ENCODE results near the gene TACO1. TPM values are rescaled to one million over a fixed set of nuclear protein-coding genes. Genes with fewer than 3 reads are reported as not detected.

The TACO1 gene
- total RNA-seq, 4 donors from 2014 or later, result 10.2 to 17.7 (median 14.6) TPM

DNA sequence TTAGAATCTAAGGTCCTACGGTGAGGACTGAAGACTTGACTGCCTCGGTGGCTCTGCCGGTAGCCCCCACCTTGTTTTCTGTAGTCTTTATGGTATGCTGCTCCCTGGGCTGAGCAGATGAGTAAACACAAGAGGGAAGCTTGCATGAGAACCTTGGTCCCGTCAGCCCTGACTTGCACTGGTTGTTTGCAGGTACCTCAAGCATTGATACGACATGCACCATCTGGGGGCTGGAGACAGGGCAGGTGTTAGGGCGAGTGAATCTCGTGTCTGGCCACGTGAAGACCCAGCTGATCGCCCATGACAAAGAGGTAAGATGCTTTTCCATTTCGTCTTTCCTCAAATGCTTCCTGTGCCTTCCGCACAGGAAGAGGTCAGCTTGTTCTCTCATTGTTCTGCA is 21.1 kb upstream of the TACO1 start:
- TF ChIP-seq CTCF (IDR thresholded peaks at IDR 0.05; ENCODE audit: low read depth), result no peak

GRCh38 chr17:63587770-63588169 is 12.9 kb upstream of the TACO1 start:
- TF ChIP-seq CTCF (IDR thresholded peaks at IDR 0.05; ENCODE audit: low read depth), result no peak

GRCh38 chr17:63588797-63589196 is 11.9 kb upstream of the TACO1 start:
- no peak for TF ChIP-seq CTCF (IDR thresholded peaks at IDR 0.05; ENCODE audit: low read depth)

DNA sequence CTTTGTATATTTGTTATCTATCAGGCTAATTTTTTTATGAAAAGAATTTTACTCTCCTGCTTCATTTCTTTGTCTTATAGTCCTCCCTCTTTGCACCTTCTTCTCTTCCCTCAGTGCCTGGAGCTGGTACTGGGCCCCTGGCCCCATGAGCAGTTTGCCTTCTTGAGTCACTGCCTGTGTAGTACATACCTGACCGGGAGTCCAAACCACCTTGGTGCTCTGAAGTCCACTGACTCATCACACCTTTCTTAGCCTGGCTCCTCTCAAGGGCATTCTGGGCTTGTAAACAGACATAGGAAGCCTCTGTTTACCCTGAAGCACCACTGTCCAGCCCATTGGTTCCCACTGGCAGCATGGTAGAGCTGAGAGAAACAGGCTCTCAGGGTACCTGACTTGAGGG is 11.0 kb upstream of the TACO1 start:
- no peak for TF ChIP-seq CTCF (IDR thresholded peaks at IDR 0.05; ENCODE audit: low read depth)

- TF ChIP-seq CTCF (IDR thresholded peaks at IDR 0.05; ENCODE audit: low read depth), result no peak
Measured at GRCh38 chr17:63592797-63593196, 7.9 kb upstream of the TACO1 start.

DNA sequence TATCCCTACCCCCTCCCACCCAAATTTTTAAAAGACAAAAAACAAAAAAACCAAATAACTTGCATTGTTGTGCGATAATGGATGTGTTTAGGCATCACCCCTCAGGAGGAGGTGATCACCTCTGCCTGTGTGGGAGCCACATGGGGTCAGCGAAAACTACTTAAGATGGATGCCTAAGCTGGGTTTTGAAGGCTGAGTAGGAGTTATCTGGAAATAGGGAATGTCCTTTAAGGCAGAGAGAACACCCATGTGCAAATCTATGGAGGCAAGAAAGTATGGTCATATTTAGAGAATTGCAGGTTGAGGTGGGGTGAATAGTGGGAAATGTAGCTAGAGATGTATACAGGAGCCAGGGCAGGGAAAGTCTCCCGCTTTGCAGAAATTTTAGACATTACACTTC is 5.6 kb upstream of the TACO1 start:
- TF ChIP-seq CTCF (IDR thresholded peaks at IDR 0.05; ENCODE audit: low read depth), result no peak

DNA sequence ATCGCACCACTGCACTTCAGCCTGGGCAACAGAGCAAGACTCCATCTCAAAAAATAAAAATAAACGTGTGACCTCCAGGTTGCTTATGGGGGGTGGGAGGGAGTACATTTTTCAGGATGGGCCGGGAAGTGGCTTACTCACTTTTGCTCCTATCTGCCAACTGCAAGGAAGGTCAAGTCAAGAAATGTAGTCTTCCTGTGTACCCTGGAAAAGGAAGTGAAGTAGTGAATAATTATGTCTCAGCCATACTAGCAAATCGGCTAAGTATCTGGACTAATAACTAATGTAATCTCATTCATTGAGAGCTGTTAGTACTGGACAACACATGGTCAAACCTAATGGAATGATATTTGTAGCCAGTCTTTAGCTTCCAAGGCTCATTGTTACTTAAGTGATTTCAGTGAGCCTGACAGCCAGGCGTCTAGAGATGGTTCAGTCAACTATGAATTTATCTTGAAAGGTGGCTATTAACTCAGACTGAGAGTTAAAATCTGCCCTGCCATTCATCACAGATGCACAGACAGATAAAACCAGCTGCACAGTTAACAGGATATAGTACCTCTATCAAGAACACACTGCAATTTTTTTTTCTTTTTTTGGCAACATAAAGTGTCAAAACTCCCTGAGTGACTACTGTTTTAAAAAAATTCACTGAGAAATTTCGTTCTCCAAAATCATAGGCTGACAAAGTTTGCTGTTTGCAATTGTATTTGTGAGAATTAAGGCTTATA is 3.7 kb upstream of the TACO1 start:
- no peak for TF ChIP-seq CTCF (IDR thresholded peaks at IDR 0.05; ENCODE audit: low read depth)

Data from subcutaneous adipose tissue (tissue), 4 donors.